SK-N-SH (cell line): ENCODE data around the gene LDB2. TPM values are rescaled to one million over a fixed set of nuclear protein-coding genes. Genes with fewer than 3 reads are reported as not detected.

Experiments used
- CTCF ChIA-PET: fragments of 300-600, 350-600 bp; formaldehyde crosslinking; extraction: SDS; loops from one replicate; lab custom pipeline; 2021; lab: Yijun Ruan, JAX
- POLR2A ChIA-PET: fragments of 350-600 bp; sonication (Branson Sonifier 250); formaldehyde crosslinking; extraction: SDS; loops from one replicate; lab custom pipeline; 2020; ENCODE audit warnings: antibody characterized with exemption, inconsistent platforms; lab: Yijun Ruan, JAX
- DNase-seq: peaks from one replicate; pipeline ENCODE4 v3.0.0; 2012
- H2AFZ ChIP-seq: fragments of 200-600 bp; sonication (generic); 2 replicates; pipeline ENCODE4 v1.8.1; 2016; ENCODE audit warnings: antibody characterized with exemption, mild to moderate bottlenecking, low read depth
- H3F3A ChIP-seq: fragments of 200-600 bp; sonication (generic); replicated peaks from 2 replicates; pipeline ENCODE3; 2016; ENCODE audit warnings: antibody characterized with exemption, mild to moderate bottlenecking; ENCODE audit not compliant: insufficient read depth
- H3K27ac ChIP-seq, 2 experiments: fragments of 200-500 bp in 1 of 2; fragments of 200-600 bp in 1 of 2; sonication (Bioruptor generic) in 1 of 2; sonication (generic), shearing (Covaris generic) in 1 of 2; 2 replicates each; pipeline versions ENCODE4 v1.5.1 to v1.6.1; 2014 to 2016; ENCODE audit warnings: low read depth in 2 of 2, inconsistent platforms in 1 of 2, low read length in 1 of 2, mild to moderate bottlenecking in 1 of 2, mixed read lengths in 1 of 2
- H3K27me3 ChIP-seq: fragments of 200-600 bp; sonication (generic), shearing (Covaris generic); 2 replicates; pipeline ENCODE4 v1.6.1; 2016; ENCODE audit warnings: mixed run types; ENCODE audit not compliant: insufficient read depth
- H3K36me3 ChIP-seq, 2 experiments: fragments of 200-500 bp in 1 of 2; fragments of 200-600 bp in 1 of 2; sonication (Bioruptor generic) in 1 of 2; sonication (generic) in 1 of 2; replicated peaks in 1 of 2; 2 replicates each; pipeline versions ENCODE3 to v1.5.1; 2014 to 2016; ENCODE audit warnings: low read length in 1 of 2, mild to moderate bottlenecking in 1 of 2; ENCODE audit not compliant: insufficient read depth in 2 of 2, control insufficient read depth in 1 of 2
- H3K4me1 ChIP-seq, 2 experiments: fragments of 200-500 bp in 1 of 2; fragments of 200-600 bp in 1 of 2; sonication (Bioruptor generic) in 1 of 2; sonication (generic), shearing (Covaris generic) in 1 of 2; 2 replicates each; pipeline versions ENCODE4 v1.5.1 to v1.6.1; 2014 to 2016; ENCODE audit warnings: low read depth in 1 of 2, low read length in 1 of 2, mixed run types in 1 of 2; ENCODE audit not compliant: insufficient read depth in 2 of 2, control insufficient read depth in 1 of 2
- H3K4me2 ChIP-seq: fragments of 200-600 bp; sonication (generic), shearing (Covaris generic); 2 replicates; pipeline ENCODE4 v1.6.1; 2017; ENCODE audit warnings: mixed run types
- H3K4me3 ChIP-seq, 2 experiments: fragments of 200-500 bp in 1 of 2; fragments of 200-600 bp in 1 of 2; sonication (Bioruptor generic) in 1 of 2; sonication (generic), shearing (Covaris generic) in 1 of 2; 2 replicates each; pipeline versions ENCODE4 v1.5.1 to v1.8.1; 2014 to 2016; ENCODE audit warnings: low read depth in 2 of 2, inconsistent platforms in 1 of 2, low read length in 1 of 2, mild to moderate bottlenecking in 1 of 2, mixed read lengths in 1 of 2, moderate library complexity in 1 of 2
- H3K79me2 ChIP-seq: fragments of 200-600 bp; sonication (generic); 2 replicates; pipeline ENCODE4 v1.8.1; 2017; ENCODE audit warnings: mild to moderate bottlenecking; ENCODE audit not compliant: insufficient read depth
- H3K9ac ChIP-seq: fragments of 200-600 bp; sonication (generic); 2 replicates; pipeline ENCODE4 v1.6.1; 2017; ENCODE audit warnings: mixed run types
- H3K9me2 ChIP-seq: fragments of 200-600 bp; sonication (generic); 2 replicates; pipeline ENCODE4 v1.6.1; 2017; ENCODE audit warnings: mixed run types
- H3K9me3 ChIP-seq: fragments of 200-600 bp; sonication (generic); 2 replicates; pipeline ENCODE4 v1.6.1; 2017; ENCODE audit warnings: mixed run types, mild to moderate bottlenecking, moderate library complexity
- H4K20me1 ChIP-seq: fragments of 200-600 bp; sonication (generic); 2 replicates; pipeline ENCODE4 v1.6.1; 2017; ENCODE audit warnings: mild to moderate bottlenecking, mixed run types; ENCODE audit not compliant: insufficient read depth
- CHD2 ChIP-seq: fragments of 150-350 bp; IDR thresholded peaks from 2 replicates; pipeline ENCODE4 v1.6.1; 2018; ENCODE audit warnings: low read length; ENCODE audit not compliant: partially characterized antibody
- CTCF ChIP-seq: fragments of 200-600 bp; sonication (generic); IDR thresholded peaks from 2 replicates; pipeline ENCODE4 v1.6.1; 2017; ENCODE audit warnings: antibody characterized with exemption, mild to moderate bottlenecking, moderate library complexity
- ELF1 ChIP-seq: IDR thresholded peaks from 2 replicates; pipeline ENCODE4 v1.4.0; 2012
- EP300 ChIP-seq, 2 experiments: IDR thresholded peaks; 2 replicates each; pipeline versions ENCODE4 v1.4.0 to v1.6.1; 2012; ENCODE audit warnings: borderline replicate concordance in 1 of 2, low read depth in 1 of 2, low read length in 1 of 2
- EZH2phosphoT487 ChIP-seq: fragments of 200-600 bp; sonication (generic); IDR thresholded peaks from 2 replicates; pipeline ENCODE4 v1.6.1; 2017; ENCODE audit warnings: low read depth, mixed run types, mild to moderate bottlenecking, antibody characterized with exemption, moderate library complexity, borderline replicate concordance
- FOSL2 ChIP-seq: IDR thresholded peaks from 2 replicates; pipeline ENCODE4 v1.4.0; 2012; ENCODE audit warnings: low read depth, mild to moderate bottlenecking, moderate library complexity, borderline replicate concordance
- FOXM1 ChIP-seq: IDR thresholded peaks from 2 replicates; pipeline ENCODE4 v1.4.0; 2012; ENCODE audit warnings: low read depth, mild to moderate bottlenecking
- IRF3 ChIP-seq: fragments of 150-350 bp; IDR thresholded peaks from 2 replicates; pipeline ENCODE4 v1.6.1; 2016; ENCODE audit warnings: mild to moderate bottlenecking, low read depth, low read length
- MAX ChIP-seq: IDR thresholded peaks from 2 replicates; pipeline ENCODE4 v1.4.0; 2012; ENCODE audit warnings: low read depth
- MEF2A ChIP-seq: IDR thresholded peaks from 2 replicates; pipeline ENCODE4 v1.4.0; 2012; ENCODE audit warnings: low read depth, borderline replicate concordance
- REST ChIP-seq: IDR thresholded peaks from 2 replicates; pipeline ENCODE4 v1.6.1; 2012; ENCODE audit warnings: mild to moderate bottlenecking, low read depth, low read length, moderate library complexity
- RFX5 ChIP-seq: IDR thresholded peaks from 2 replicates; pipeline ENCODE4 v1.6.1; 2012; ENCODE audit warnings: mild to moderate bottlenecking, improper control_type of control experiment, low read length
- SMC3 ChIP-seq: IDR thresholded peaks from 2 replicates; pipeline ENCODE4 v1.6.1; 2012; ENCODE audit warnings: low read depth, low read length, improper control_type of control experiment
- TAF1 ChIP-seq: IDR thresholded peaks from 2 replicates; pipeline ENCODE4 v1.6.1; 2012; ENCODE audit warnings: low read depth, mild to moderate bottlenecking, low read length, moderate library complexity, borderline replicate concordance
- TCF12 ChIP-seq: IDR thresholded peaks from 2 replicates; pipeline ENCODE4 v1.4.0; 2012
- TEAD4 ChIP-seq: IDR thresholded peaks from 2 replicates; pipeline ENCODE4 v1.4.0; 2012; ENCODE audit warnings: mild to moderate bottlenecking, borderline replicate concordance; ENCODE audit not compliant: insufficient read depth
- USF1 ChIP-seq: IDR thresholded peaks from 2 replicates; pipeline ENCODE4 v1.4.0; 2012; ENCODE audit warnings: low read depth, borderline replicate concordance
- USF2 ChIP-seq: fragments of 150-350 bp; IDR thresholded peaks from 2 replicates; pipeline ENCODE4 v1.6.1; 2017; ENCODE audit warnings: antibody characterized with exemption, low read length, low read depth, borderline replicate concordance
- YY1 ChIP-seq: IDR thresholded peaks from 2 replicates; pipeline ENCODE4 v1.4.0; 2012; ENCODE audit warnings: low read depth, mild to moderate bottlenecking
- ZBTB33 ChIP-seq: IDR thresholded peaks from 2 replicates; pipeline ENCODE4 v1.4.0; 2012; ENCODE audit warnings: low read depth, borderline replicate concordance
- WGBS: methylation state at CpG from one replicate; pipeline ENCODE4 v1.1.6; 2017; ENCODE audit warnings: low lambda C conversion rate; 5-methylcytosine and 5-hydroxymethylcytosine counted together
- polyA plus RNA-seq, 3 experiments: library from polyadenylated mRNA; depleted of rRNA; stranded (reverse); fragments of >200 nt; gene quantifications; 2 replicates each; pipeline ENCODE4 v1.2.3, GENCODE V29; 2012

LDB2 gene
- polyA plus RNA-seq, 1 of the 3 experiments (the other 2 are of a cell fraction) = 11.0 TPM

GRCh38 chr4:16617011-16617410 is 281.4 kb downstream of the LDB2 start:
- Histone ChIP-seq H3K9me2 (no peaks in the 10 kb centered on the region), H3K27me3 (no peaks in the 10 kb centered on the region), H3K4me2 (no peak overlapping the region), H3K79me2 (no peaks in the 10 kb centered on the region), H4K20me1 (no peaks in the 10 kb centered on the region), H3K4me1 (no peaks in the 10 kb centered on the region), H3K27ac (no peak overlapping the region), H2AFZ (no peak overlapping the region), H3K36me3 (no peaks in the 10 kb centered on the region), H3K9ac (no peak overlapping the region), H3K9me3 (no peaks in the 10 kb centered on the region), H3K4me3 (no peak overlapping the region), H3F3A (no peaks in the 10 kb centered on the region)
- POLR2A ChIA-PET = no interaction called here
- 64% methylated on average over 6 of the region's 6 CpGs for WGBS
- TF ChIP-seq RFX5 (no peak), MAX (no peak), ELF1 (no peak), ZBTB33 (no peak), SMC3 (no peak), IRF3 (no peak), TAF1 (no peak), CTCF (no peak), FOSL2 (no peak), MEF2A (no peak), USF1 (no peak), FOXM1 (no peak), USF2 (no peak), REST (no peak), EP300 (IDR thresholded peaks at IDR 0.05; ENCODE audit: borderline replicate concordance in 1 of 2, low read depth in 1 of 2, low read length in 1 of 2) (no peak), CHD2 (no peak), YY1 (no peak), TCF12 (no peak), TEAD4 (no peak), EZH2phosphoT487 (no peak)
- DNase-seq = no peak
- CTCF ChIA-PET = interaction anchor here (1.2 to 1.5 kb wide), 2 partner anchors 27 to 735 kb away, joined by 3 to 6 read pairs; no protein-coding TSS in a partner anchor
